OCI-LY3 (cell line): Measurements from ENCODE around the gene ATOSA.

ENCODE experiments used
- CTCF ChIP-seq: fragments of 200-600, 300-600 bp; sonication (generic); IDR thresholded peaks from 2 replicates; pipeline ENCODE4 v1.5.1; 2014; ENCODE audit warnings: antibody characterized with exemption, low read length, low read depth
- EZH2phosphoT487 ChIP-seq: fragments of 200-600 bp; shearing (Covaris generic); IDR thresholded peaks from 2 replicates; pipeline ENCODE4 v1.6.1; 2018; ENCODE audit warnings: antibody characterized with exemption, mixed run types, low read depth

DNA sequence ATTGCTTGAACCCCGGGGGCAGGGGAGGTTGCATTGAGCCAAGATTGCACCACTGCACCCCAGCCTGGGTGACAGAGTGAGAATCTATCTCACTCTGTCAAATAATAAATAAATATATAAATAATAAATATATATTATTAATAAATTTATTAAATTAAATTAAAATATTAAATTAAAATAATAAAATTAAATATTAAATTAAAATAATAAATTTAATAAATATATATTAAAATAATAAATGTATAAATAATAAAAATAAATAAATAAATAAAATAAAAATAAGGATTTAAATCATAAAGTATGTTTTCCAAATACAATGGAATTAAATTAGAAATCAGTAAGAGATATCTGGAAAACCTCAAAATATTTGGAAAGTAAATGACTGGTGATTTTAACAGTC lies 43.3 kb downstream of the ATOSA start:
- TF ChIP-seq CTCF: no peak
- TF ChIP-seq EZH2phosphoT487: no peak
